HEK293T (cell line): Measurements from ENCODE around the gene IFNA5.

ENCODE experiments used
- CTCF ChIA-PET: fragments of 350-600 bp; formaldehyde crosslinking; extraction: SDS; loops from one replicate; lab custom pipeline; 2021; ENCODE audit warnings: antibody characterized with exemption, inconsistent platforms; lab: Yijun Ruan, JAX
- POLR2A ChIA-PET: fragments of 350-600 bp; formaldehyde crosslinking; extraction: SDS; loops from one replicate; lab custom pipeline; 2020; ENCODE audit warnings: antibody characterized with exemption, inconsistent platforms; lab: Yijun Ruan, JAX
- DNase-seq: peaks from one replicate; pipeline ENCODE4 v3.0.0; 2012; ENCODE audit warnings: mixed read lengths; ENCODE audit errors: extremely low spot score
- ARNT ChIP-seq: fragments of 450-650 bp; IDR thresholded peaks from 2 replicates; pipeline ENCODE4 v1.6.1; 2017; ENCODE audit warnings: mild to moderate bottlenecking
- BHLHE40 ChIP-seq: fragments of 450-650 bp; IDR thresholded peaks from 2 replicates; pipeline ENCODE4 v1.6.1; 2016; ENCODE audit warnings: mild to moderate bottlenecking, moderate library complexity, borderline replicate concordance
- CTBP1 ChIP-seq: fragments of 450-650 bp; IDR thresholded peaks from 2 replicates; pipeline ENCODE4 v1.6.1; 2016; ENCODE audit warnings: borderline replicate concordance
- ELF4 ChIP-seq: fragments of 450-650 bp; IDR thresholded peaks from 2 replicates; pipeline ENCODE4 v1.6.1; 2017; ENCODE audit warnings: antibody characterized with exemption
- FOXA1 ChIP-seq: fragments of 450-650 bp; IDR thresholded peaks from 2 replicates; pipeline ENCODE4 v1.6.1; 2016; ENCODE audit warnings: mild to moderate bottlenecking
- FOXK2 ChIP-seq: fragments of 450-650 bp; IDR thresholded peaks from 2 replicates; pipeline ENCODE4 v1.6.1; 2016; ENCODE audit warnings: mild to moderate bottlenecking
- FOXM1 ChIP-seq: fragments of 450-650 bp; IDR thresholded peaks from 2 replicates; pipeline ENCODE4 v1.6.1; 2017; ENCODE audit warnings: mild to moderate bottlenecking, borderline replicate concordance
- HDGF ChIP-seq: fragments of 450-650 bp; IDR thresholded peaks from 2 replicates; pipeline ENCODE4 v1.6.1; 2017; ENCODE audit warnings: antibody characterized with exemption, borderline replicate concordance
- L3MBTL2 ChIP-seq: fragments of 450-650 bp; conservative IDR thresholded peaks from 2 replicates; pipeline ENCODE4 v1.6.1; 2016; ENCODE audit warnings: mild to moderate bottlenecking
- LEF1 ChIP-seq: fragments of 450-650 bp; IDR thresholded peaks from 2 replicates; pipeline ENCODE4 v1.6.1; 2017; ENCODE audit warnings: mild to moderate bottlenecking, borderline replicate concordance
- NFRKB ChIP-seq: fragments of 450-650 bp; IDR thresholded peaks from 2 replicates; pipeline ENCODE4 v1.6.1; 2016; ENCODE audit warnings: mild to moderate bottlenecking, moderate library complexity
- SP1 ChIP-seq: fragments of 450-650 bp; IDR thresholded peaks from 2 replicates; pipeline ENCODE4 v1.6.1; 2017
- SUZ12 ChIP-seq: fragments of 450-650 bp; IDR thresholded peaks from 2 replicates; pipeline ENCODE4 v1.6.1; 2016; ENCODE audit warnings: mild to moderate bottlenecking
- TARDBP ChIP-seq: fragments of 450-650 bp; IDR thresholded peaks from 2 replicates; pipeline ENCODE4 v1.6.1; 2016
- ZNF384 ChIP-seq: fragments of 450-650 bp; IDR thresholded peaks from 2 replicates; pipeline ENCODE4 v1.6.1; 2016
- TF ChIP-seq, protein P1 (sequence below): fragments of 450-650 bp; IDR thresholded peaks from 2 replicates; pipeline ENCODE4 v1.6.1; 2016

IFNA5 gene

DNA sequence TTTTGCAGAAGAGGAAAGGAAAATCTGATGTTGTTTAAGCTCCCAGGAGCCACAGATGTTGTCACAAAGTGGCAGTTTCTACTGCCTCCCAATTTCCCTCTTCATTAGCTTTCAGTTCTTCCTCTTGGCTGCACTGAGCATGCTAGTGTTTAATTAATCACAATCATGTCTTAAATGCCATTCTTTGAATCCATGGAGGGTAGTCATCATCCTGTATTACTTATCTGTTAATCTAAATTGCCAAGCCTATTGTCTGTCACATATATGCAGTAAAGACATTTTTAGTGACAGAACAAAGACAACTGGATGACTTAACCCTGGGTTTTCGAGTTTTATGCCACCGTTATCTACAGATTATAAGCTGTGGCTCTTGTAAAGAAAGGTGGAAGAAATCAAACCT lies 15.4 kb upstream of the IFNA5 start:
- ChIA-PET CTCF (interaction anchor here (0.6 kb wide), 1 partner anchor 87 kb away, joined by 3 read pairs; no protein-coding TSS in a partner anchor), POLR2A (no interaction called here)
- no peak for DNase-seq
- TF ChIP-seq, protein P1, sequence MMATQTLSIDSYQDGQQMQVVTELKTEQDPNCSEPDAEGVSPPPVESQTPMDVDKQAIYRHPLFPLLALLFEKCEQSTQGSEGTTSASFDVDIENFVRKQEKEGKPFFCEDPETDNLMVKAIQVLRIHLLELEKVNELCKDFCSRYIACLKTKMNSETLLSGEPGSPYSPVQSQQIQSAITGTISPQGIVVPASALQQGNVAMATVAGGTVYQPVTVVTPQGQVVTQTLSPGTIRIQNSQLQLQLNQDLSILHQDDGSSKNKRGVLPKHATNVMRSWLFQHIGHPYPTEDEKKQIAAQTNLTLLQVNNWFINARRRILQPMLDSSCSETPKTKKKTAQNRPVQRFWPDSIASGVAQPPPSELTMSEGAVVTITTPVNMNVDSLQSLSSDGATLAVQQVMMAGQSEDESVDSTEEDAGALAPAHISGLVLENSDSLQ, result no peak
- TF ChIP-seq CTBP1, result no peak
- TF ChIP-seq FOXK2, result no peak
- no peak for TF ChIP-seq NFRKB
- no peak for TF ChIP-seq ELF4
- TF ChIP-seq TARDBP, result no peak
- no peak for TF ChIP-seq LEF1

DNA sequence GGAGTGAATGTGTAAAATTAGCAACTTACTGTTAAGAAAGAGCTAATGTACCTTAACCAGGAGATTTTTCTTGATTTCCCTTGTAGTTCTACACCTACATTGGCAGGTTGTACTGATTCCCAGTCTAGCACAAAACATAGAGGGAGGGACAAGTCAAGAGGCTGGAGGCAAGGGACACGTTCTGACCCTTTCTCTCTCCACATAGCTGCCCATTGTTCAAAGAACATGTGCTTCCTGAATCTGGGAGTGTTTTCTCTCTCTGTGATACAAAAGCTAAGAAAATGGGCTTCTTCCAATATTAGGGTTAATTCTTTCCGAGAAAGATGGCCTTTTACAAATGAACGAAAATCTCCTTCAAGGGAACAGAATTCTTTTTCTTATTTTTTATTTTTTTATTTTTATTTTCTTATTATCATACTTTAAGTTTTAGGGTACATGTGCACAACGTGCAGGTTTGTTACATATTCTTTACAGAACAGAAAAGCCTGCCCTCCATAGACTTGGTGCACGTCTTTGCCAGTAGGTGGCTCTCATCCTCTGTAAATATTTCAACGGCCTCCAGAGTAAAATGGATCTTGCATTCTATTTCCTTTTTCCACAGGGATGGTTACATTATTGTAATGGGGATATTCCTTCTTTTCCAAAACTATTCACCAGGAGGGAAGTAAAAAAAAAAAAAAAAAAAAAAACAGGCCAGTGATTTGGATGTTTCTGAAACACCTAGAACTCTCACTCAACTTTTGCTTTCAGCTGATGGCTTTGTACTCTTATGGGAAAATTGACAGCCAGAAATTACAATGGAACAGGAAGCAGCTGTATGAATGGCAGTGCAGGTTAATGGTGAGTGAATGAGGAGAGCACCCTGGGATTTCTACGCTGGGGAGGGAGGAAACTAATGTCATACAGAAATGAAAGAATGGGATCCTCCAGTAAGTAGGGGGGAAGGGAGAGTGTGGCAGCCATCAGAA lies 13.1 kb upstream of the IFNA5 start:
- CTCF ChIA-PET, result interaction anchor here (0.6 to 0.7 kb wide), 5 partner anchors 35 to 158 kb away, joined by 3 to 7 read pairs (median 4); no protein-coding TSS in a partner anchor
- peak; percentile 46 for DNase-seq
- POLR2A ChIA-PET, result no interaction called here
- TF ChIP-seq HDGF (no peak), FOXK2 (no peak), CTBP1 (no peak), L3MBTL2 (no peak), NFRKB (no peak), ARNT (no peak), FOXA1 (no peak)

DNA sequence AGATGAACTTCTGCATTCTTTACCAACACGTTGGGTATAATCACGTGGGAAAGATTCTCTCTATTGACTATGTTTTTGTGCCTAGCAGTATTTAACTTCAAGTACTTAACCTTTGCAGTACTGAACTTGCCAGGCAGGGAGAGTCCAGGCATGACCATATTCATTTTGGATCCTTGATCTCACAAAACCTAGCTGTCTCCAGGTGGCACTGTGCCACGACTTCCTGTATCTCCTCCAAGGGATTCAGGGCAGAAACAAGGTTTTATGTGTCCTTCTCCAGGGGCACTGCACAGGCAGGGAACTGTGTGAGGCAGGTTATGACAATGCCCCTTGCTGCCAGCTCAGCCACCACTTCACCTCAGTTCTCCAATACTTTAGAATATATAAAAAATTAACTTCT lies 11.7 kb upstream of the IFNA5 start:
- ChIA-PET CTCF (interaction anchor here (1.0 kb wide), 1 partner anchor 122 kb away, joined by 3 read pairs; no protein-coding TSS in a partner anchor), POLR2A (no interaction called here)
- TF ChIP-seq ARNT, result no peak
- TF ChIP-seq LEF1, result no peak
- TF ChIP-seq, protein P1, result no peak
- DNase-seq, result no peak

DNA sequence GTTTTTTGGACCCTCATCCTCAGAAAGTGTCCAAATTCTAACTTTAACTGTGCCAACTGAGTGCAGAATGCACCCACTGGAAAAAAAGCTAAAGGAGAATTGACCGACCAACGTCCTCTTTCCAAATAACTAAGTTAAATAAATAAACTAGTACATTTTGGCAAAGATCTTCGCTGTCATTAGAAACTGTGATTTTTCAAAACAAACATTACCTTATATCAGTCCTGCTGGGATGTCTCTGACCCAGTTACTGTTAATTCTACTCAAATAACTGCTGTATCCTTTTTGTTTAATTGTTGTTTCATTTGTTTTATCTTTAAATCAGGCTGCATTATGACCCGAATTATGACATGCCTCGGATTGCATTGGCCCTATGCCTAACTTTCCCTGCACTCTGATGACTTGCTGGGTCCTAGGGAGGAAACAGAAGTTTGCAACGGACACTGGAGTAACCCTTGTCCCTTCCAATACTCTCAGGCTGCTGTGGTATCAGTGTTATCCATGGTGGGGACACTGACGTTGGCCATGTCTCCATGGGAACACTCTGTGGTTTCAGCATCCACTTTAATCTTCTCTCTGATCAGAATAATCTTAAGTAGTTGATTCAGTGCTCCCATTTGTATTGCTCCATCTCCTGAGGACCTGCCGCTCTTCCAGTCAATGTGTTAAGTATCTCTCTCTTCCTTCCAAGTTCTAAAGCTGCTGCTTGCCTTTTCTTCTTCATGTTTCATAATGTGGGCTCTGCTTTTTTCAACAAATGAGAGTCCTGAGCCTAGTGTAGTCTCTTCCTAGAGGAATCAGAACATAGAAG lies 11.1 kb upstream of the IFNA5 start:
- DNase-seq, result no peak
- no peak for TF ChIP-seq CTBP1
- TF ChIP-seq TARDBP, result no peak
- no peak for TF ChIP-seq LEF1
- TF ChIP-seq SP1, result no peak
- no peak for TF ChIP-seq NFRKB
- CTCF ChIA-PET, result interaction anchor here (1.0 kb wide), 1 partner anchor 122 kb away, joined by 3 read pairs; no protein-coding TSS in a partner anchor
- POLR2A ChIA-PET, result no interaction called here

DNA sequence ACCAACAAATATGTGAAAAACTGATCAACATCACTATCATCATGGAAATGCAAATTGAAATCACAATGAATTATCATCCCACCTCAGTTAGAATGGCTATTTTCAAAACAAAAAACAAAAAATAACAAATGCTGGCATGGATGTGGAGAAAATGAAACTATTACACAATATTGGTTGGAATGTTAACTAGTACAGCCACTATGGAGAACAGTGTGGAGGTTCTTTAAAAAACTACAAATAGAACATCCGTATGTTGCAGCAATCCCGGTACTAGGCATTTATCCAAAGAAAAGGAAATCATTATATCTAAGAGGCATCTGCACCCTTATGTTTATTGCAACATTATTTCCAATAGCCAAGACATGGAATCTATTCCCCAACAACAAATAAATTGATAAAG lies 9.0 kb upstream of the IFNA5 start:
- TF ChIP-seq FOXA1 (no peak), NFRKB (no peak), FOXM1 (no peak), TARDBP (no peak), ARNT (no peak), ZNF384 (no peak)
- POLR2A ChIA-PET, result no interaction called here
- CTCF ChIA-PET, result no interaction called here
- DNase-seq, result no peak

DNA sequence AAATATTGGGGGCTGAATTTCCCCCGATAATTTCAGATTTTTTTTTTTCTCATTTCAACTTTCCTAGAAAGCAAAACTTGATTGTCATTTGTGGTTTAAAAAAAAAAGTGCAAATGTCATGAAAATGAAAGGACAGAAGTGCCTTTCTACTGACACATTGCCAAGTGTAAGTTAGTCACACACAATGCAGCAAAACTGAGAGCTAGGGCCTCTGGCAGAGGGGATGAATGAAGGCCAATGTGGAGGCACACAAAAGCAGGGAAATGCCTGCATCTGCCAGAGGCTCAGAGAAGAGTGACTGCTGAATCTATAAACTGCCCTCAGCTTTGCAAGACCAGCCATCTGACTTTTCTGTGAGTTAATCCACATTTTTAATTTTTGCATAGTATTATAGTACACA lies 6.8 kb upstream of the IFNA5 start:
- TF ChIP-seq SUZ12 (no peak), LEF1 (no peak), FOXA1 (no peak), FOXM1 (no peak), ELF4 (no peak), ZNF384 (no peak), NFRKB (no peak), L3MBTL2 (no peak), TARDBP (no peak), HDGF (no peak), BHLHE40 (no peak), ARNT (no peak), CTBP1 (no peak), SP1 (no peak), FOXK2 (no peak)
- TF ChIP-seq, protein P1, result no peak
- DNase-seq, result no peak
- POLR2A ChIA-PET, result no interaction called here
- CTCF ChIA-PET, result no interaction called here
